Non-pigmented ciliary epithelial cell (primary cell): ENCODE measurements around the gene CLCA4.

Experiments used
- DNase-seq: peaks from one replicate; pipeline ENCODE4 v3.0.0-alpha.2; 2010; ENCODE audit warnings: low read depth

Gene CLCA4

GRCh38 chr1:86616871-86617270 lies 70.0 kb downstream of the CLCA4 start:
- no peak for DNase-seq

- no peak for DNase-seq
Measured at GRCh38 chr1:86618358-86618757, 71.5 kb downstream of the CLCA4 start.

- DNase-seq, result no peak
Measured at GRCh38 chr1:86619313-86619712, 72.4 kb downstream of the CLCA4 start.

GRCh38 chr1:86621286-86621685 lies 74.4 kb downstream of the CLCA4 start:
- no peak for DNase-seq
